Stimulated activated naive CD4-positive, alpha-beta T cell treated with Interleukin-2 at 50 U/mL for 16 hours (primary cell): Measurements from ENCODE around the gene GPATCH4.
"Not testable (repeated sequence)": the region's sequence is repeated elsewhere in the genome, so short reads cannot be mapped to it uniquely, and the experiment has no call there.

Source experiments
- DNase-seq: peaks from one replicate; lab custom pipeline; 2025; lab: John Stamatoyannopoulos, UW

The GPATCH4 gene

DNA sequence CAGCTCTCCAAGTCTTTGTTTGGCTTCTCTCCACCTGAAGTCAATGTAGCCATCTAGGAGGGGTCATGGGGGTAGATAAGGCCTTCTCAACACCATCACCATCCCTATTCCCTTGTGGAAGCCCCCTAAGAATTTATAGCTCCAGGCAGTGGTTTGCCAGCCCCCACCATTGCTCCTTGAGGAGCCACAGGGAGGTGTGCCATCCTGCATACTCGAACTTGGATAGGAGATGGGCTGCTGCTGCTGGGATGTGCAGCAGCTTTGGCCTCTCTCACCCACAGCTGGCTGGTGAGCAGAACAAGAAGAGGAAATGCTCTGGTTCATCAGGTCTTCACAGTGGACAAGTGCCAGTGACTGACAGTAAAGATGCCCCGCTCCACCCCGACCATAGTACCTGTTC, 4.9 kb downstream of the GPATCH4 start:
- no peak for DNase-seq

DNA sequence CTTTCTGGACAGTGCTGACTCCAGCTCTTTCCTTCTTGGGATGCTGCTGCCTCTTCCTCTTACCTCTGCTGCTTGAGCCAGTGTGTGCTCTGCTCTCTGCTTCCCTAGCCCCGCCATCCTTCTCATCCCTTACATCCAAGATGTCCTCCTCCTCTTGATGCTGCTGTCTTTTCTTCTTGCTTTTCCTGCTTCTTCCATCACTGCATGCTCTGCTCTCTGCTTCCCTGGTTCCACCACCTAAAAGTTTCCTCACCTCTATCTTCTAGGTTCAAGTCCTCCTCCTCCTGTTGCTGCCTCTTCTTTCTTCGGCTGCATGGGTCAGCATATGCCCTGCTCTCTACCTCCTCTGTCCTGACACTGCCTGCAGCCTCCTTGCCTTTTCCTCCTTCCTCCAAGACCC, 6.3 kb downstream of the GPATCH4 start:
- no peak for DNase-seq

DNA sequence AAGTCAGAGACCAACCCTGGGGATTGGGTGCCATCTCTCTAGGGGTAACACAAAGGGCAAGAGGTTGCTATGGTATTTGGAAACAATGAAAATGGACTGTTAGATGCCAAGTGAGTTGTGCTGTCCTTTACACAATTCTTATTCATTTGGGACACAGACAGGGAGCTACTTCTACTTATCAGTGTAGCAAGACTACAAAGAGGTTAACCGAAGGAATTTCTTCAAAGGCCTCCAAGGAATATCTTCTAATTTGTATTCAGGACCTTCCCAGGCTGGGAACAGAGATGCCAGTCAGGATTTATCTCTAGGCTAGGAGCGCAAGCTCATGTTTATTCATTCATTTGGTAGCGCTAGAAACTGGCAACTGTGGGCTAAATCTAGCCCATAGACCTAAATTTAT, 7.1 kb downstream of the GPATCH4 start:
- no peak for DNase-seq

DNA sequence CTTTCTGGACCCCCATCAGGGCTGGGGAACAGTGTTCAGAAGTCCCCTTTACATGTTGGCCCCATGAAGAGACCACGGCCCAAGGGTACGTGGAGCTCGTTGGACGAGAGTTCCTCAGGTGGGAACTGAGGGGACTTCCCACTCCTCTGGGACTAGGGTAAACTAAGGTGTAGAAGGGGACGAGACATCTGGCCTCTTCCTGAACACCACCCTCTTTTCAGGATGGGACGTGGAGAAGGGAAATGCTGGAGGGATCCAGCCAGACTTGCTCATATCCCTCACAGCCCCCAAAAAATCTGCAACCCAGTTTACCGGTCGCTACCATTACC, 7.7 kb downstream of the GPATCH4 start:
- no peak for DNase-seq

DNA sequence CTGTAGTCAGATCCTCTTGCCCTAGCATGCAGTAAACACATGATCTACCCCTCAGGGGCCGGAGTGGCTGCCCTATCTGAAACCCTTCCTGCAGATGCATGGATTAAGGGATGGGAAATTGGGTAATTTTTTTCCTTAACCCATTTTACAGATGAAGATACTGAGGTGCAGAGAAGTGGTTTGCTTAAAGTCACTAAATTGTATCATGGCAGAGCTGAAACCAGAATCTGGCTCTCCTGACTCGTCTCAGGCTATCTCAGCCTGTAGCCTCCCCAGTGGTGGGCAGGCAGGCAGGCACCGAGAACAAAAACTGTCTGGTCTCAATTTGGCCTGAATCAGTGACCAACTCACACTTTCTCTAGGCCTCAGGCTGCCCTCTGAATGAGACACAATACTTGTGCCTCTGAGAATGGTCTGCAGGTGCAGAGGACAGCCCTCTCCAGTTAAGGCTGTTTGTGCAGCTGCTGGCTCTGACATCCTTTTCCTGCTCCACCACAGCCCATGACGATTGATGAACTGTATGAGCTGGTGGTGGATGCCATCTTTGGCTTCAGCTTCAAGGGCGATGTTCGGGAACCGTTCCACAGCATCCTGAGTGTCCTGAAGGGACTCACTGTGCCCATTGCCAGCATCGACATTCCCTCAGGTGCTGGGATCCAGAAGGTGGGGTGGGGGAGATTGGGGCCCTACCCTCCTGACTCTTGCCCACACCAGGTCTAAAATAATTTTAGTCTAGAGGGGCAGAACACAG, 8.2 kb downstream of the GPATCH4 start:
- DNase-seq, result no peak

DNA sequence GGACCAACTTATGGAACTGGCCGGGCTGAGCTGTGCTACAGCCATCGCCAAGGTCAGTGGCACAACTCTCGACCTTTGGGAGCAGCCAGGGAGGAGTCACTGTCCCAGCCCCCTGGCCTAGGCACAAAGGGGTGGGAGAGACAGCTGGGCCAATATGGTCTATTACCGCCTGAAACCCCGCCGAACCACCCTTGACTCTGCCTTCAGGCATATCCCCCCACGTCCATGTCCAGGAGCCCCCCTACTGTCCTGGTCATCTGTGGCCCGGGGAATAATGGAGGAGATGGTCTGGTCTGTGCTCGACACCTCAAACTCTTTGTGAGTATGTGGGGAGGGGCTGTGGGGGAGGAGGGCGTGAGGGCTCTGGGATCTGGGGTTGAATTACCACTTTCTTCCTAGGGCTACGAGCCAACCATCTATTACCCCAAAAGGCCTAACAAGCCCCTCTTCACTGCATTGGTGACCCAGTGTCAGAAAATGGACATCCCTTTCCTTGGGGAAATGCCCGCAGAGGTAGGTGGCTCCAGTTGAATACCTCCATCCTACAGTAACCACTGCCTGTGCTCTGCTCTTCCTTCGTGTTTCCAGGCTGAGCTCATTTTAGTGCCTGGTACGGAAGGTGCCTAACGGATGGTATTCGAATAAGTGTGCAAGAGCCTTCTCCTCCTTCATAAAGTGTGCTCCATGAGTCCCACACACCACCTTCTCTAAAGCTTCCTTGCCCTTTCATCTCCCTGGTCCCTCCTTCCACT, 8.9 kb downstream of the GPATCH4 start:
- DNase-seq, result no peak

DNA sequence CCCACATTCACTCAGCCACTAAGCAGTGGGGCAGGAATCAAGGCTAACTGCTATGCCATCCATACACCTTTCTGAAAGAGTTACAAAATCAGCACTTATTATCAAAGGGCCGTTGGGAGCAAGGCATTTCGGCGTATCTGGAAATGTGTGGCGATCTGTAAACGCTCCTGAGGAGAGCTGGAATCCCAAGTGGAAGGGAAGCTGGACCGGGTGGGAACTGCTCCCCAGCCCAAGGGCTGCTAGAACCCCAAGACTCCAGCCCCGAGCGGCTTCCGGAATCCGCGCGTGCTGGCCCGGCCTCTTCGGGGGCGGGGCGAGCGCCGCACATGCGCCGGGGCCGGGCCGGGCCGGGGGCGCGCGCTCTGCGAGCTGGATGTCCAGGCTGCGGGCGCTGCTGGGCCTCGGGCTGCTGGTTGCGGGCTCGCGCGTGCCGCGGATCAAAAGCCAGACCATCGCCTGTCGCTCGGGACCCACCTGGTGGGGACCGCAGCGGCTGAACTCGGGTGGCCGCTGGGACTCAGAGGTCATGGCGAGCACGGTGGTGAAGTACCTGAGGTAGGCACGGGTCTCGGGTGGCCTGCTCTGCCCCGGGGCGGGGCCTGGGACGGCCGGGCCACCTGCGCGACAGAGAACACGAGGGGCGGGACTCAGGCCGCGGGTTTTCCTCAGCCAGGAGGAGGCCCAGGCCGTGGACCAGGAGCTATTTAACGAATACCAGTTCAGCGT, 9.7 kb downstream of the GPATCH4 start, which contains the start of gene NAXE:
TSS of gene NAXE (plus strand) at position 345 of the 726 bp plus-strand sequence. CDS start at position 374, 29 bp downstream.
- peak; percentile 67 for DNase-seq

DNA sequence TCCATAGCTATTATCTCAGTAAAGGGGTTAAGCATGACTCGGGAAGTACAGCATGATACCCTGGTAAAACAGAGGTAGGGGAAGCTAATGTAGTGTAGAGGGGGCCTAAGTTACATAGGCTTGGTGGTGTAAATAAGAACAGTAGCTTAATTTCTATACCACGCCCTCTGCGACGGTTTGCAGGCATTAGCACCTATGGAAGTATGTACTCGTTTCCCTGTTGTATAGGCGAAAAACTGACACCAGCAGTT, 10.2 kb downstream of the GPATCH4 start:
- DNase-seq, result no peak

DNA sequence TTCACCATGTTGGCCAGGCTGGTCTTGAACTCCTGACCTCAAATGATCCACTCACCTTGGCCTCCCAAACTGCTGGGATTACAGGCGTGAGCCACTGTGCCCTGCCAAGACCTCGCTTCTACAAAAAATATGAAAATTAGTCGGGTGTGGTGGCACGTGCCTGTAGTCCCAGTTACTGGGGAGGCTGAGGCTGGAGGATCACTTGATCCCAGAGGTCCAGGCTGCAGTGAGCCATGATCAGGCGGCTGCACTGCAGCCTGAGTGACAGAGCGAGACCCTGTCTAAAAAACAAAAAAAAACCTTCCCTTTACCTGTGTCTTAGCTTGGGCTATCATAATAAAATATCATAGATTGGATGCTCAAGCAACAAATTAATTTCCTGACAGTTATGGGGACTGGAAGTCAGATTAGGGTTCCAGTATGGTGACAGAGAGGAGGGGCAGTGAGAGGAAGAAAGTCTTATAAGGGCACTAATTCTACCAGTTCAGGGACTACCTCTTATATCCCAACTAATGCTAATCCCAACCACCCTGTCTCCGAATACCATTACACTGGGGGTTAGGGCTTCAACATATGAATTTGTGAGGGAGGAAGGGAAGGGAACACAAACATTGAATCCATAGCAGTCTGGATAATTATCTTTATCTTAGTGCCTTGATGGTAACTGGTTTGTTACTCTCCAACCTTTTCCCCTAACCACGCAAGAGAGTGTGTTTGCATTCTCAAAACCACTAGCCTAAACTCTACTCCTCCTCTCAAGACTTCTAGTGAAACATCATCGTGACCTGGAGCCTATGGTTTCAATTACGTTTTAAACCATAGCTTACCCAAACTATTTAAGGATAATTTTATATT, 10.7 kb downstream of the GPATCH4 start:
- no peak for DNase-seq

DNA sequence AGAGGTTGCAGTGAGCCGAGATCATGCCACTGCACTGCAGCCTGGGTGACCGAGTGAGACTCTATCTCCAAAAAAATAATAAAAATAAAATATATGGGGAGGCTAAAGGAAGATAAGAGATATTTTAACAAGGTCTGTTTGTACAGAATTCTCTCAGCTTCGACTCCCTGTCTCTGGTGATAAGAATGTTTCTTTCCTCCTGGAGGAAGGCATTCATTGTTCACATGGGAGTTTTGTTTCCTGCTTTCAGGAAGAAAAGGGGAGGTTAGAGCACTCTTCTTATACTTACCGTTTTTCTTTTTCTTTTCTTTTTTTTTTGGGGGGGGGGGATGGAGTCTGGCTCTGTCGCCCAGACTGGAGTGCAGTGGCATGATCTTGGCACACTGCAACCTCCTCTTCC, 11.7 kb downstream of the GPATCH4 start:
- DNase-seq, result no peak

DNA sequence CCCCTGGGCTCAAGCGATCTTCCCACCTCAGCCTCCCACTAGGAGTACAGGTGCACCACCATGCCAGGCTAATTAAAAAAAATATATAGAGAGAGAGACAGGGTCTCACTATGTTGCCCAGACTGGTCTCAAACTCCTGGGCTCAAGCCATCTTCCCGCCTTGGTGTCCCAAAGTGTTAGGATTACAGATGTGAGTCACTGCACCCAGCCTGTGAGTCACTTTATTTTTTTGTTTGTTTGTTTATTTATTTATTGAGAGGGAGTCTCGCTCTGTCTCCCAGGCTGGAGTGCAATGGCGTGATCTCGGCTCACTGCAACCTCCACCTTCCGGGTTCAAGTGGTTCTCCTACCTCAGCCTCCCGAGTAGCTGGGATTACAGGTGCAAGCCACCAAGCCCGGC, 13.4 kb downstream of the GPATCH4 start:
- not testable (repeated sequence) for DNase-seq

DNA sequence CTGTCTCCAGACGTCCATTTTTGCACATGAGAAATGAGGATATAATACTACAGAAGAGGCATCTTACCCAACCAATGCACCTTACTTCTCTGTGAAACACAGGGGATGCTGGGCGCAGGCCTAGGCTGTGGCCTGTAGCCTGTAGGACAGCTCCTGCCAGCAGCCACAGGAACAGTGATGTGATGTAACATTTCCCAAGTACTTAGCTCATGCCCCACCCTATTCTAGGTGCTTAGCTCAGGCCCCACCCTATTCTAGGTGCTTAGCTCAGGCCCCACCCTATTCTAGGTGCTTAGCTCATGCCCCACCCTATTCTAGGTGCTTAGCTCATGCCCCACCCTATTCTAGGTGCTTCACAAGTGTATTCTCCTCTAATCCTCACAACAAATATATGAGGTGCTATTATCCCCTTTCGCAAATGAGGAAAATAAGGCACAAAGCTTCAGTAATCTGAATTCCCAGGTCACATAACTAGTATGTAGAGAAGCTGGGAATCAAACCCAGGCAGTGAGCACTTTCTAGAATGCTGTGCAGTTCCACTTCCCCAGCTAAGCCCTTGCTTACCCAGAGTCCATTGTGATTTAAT, 14.3 kb downstream of the GPATCH4 start:
- DNase-seq, result no peak

DNA sequence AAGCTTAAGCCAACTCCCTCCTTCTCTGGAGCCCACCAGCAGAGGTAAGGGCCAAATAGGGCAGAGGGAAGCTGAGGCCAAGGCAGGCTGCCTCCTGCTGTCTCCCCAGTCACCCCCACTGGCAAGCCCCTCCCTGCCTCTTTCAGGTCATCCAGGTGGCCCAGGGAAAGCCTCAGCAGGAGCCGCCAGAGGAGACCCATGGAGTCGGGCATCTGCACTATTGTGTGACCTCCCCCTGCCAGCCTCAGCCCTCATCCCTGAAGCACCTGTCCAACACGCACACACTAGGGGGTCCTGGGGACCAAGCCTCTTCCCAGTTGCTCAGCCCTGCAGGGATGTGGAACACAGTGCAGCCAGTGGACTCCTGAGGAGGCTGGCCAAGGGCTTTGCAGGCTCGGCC, 15.0 kb downstream of the GPATCH4 start:
- no peak for DNase-seq

DNA sequence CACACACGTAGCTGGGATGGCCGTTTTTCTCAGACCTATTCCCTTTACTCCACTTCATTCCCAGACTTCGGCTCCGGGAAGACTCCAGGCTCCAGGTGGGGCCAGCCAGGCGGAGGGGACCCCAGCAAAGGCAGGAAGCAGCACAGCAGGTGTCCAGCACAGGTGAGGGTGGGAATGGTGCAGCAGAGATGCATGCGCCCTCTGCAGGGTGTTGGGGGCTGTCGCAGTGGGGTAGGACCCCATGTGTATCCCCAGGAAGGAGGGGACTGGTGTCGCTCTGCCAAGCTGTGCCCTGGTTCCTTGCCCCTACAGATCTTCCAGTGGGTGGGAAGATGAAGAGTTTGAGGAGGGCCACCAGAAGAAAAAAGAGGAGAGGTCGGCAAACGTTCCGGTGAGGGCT, 16.5 kb downstream of the GPATCH4 start:
- no peak for DNase-seq

DNA sequence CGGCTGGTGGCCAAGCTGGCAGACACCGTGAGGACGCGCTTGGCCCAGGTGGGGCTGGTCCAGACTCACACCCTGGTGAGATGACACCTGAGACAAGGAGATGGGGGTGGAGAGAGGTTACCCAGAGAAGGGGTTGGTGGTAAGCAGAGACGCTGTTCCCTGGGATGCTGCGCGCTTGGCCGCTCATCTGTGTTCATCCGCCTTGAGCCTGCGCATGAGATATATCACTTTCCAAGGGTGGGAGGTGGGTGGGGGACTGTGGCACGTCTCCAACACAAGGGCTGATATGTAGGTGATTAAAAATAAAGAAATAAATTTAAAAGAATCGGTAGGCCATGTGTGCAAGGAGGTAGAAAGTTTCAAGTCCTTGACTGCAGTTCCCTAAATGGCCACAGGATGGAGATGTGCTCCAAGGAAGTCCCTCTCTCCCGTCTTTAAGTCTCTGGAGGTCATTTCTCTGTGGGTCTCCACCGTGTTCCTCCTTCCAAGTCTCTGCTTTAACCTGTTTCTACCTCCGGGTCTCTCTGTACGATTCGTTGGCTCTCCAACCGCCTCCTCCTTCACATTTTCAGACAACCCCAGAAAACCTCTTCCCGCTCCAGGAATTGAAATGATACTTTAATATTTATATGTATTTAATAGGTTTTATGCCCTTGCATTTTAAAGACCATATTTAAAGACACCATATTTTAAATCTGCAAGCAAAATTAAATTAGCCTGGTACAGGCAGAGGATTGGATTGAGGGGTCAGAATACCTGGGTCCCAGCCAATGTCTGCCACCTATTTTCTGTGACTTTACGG, 17.3 kb downstream of the GPATCH4 start:
- DNase-seq, result peak; percentile 53

DNA sequence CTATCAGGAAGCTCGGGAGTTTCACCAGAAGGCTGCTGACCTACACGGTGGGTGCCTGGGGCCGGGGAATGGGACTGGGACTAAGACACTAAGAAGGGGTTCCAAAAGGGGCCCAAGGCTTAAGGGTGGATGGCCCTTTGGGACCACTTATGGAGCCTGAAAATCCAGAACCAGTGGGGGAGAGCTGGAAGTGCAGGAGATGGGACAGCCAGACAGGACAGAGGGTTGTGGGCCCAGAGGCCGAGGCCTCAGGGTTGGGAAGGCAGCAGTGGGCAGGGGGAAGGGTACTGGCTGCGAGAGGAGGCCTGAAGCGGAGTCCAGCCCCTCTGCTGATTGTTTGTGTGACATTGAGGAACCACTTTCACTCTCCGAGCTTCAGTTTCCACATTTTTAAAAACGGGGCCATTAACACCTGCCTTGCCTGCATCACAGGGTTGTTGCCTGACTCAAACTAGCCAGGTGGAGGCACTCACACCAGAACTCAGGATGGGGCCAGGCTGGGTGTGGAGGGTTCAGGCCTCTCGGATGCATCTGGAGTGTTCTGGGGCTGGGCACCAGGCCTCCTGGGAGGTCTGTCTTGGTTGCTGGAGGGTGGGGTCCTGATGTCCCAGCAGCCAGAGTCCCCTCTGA, 18.8 kb downstream of the GPATCH4 start:
- DNase-seq, result no peak

DNA sequence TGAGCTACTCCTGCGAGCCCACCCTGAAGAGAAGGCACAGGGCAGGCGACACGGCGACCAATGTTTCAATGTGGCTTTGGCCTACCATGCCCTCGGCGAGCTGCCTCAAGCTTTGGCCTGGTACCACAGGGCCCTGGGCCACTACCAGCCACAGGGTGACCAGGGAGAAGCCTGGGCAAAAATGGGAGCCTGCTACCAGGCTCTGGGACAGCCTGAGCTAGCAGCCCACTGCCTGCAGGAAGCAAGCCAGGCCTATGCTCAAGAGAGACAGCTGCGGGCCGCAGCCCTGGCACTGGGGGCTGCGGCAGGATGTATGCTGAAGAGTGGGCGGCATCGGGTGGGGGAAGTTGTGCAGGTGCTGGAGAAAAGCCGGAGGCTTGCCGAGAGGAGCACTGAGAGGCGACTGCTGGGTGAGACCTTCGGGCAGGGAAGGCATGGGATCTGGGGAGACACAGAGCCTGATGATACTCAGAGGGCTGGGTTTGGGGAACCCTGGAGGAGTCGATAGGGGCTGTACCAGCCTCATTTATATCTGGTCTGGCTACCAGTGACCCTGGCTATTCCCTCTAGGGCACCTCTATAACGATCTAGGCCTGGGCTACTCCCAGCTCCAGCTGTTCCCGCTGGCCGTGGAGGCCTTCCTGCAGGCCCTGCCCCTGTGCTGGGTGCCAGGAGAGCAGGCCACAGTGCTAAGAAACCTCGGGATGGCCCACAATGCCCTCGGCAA, 19.5 kb downstream of the GPATCH4 start:
- no peak for DNase-seq

DNA sequence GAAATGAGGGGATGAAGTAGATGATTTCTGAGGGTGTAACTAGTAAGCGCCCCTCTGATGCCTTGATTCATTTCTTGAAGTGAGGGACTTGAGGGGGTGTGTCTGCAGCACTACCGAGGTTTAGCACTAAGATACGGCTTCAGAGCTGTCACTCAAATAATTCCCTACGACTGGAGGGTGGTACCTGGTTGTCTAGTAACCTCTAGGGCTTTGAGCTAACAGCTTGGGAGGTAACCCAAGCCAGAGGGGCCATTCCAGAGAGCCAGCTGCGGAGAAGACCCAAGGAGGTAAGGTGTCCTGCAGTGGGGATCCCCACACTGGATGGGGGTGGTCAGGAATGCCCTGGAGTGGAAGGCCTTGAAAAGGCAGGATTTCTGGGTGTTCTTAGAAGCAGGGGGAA, 21.8 kb downstream of the GPATCH4 start, which contains the start of gene TTC24:
TSS of gene TTC24 (plus strand) at position 252 of the 400 bp plus-strand sequence. CDS start 1,642 bp downstream, outside the sequence.
- no peak for DNase-seq

DNA sequence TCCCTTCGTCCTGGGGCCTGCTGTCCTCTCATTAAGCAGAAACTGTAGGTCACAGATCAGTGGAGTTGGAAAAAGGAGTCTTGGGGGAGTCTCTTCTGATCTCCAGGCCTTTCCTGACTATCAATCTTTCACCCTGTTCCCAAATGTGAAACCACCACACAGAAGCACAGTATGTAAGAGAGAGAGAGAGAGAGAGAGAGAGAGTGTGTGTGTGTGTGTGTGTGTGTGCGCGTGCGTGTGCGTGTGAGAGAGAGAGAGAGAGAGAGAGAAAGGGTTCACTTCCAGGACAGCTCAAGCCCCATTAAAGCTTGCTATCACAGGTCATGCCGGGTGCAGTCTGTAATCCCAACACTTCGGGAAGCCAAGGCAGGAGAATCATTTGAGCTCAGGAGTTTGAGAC, 23.2 kb downstream of the GPATCH4 start:
- DNase-seq, result no peak

DNA sequence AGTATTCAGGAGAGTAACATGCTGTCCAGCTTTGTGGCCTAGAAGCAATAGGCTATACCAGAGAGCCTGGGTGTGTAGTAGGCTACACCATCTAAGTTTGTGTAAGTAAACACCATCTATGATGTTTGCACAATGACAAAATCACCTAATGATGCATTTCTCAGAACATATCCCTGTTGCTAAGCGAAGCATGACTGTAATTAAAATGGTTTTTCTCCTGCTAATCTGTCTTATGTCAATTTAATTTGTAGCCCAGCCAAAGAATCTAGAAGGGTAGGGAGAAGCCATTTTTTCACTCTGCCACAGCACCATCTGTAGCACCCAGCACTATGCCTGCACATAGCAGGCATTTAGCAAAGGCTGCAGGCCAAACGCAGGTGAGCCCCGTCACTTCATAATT, 23.7 kb downstream of the GPATCH4 start:
- DNase-seq, result no peak
